CD4-positive, alpha-beta T cell treated with Interleukin-10 for 1 hour (primary cell): Measurements from ENCODE around the gene ISLR.

Source experiments
- DNase-seq: peaks from one replicate; pipeline ENCODE4 v3.0.0-alpha.2; 2020

ISLR gene, protein sequence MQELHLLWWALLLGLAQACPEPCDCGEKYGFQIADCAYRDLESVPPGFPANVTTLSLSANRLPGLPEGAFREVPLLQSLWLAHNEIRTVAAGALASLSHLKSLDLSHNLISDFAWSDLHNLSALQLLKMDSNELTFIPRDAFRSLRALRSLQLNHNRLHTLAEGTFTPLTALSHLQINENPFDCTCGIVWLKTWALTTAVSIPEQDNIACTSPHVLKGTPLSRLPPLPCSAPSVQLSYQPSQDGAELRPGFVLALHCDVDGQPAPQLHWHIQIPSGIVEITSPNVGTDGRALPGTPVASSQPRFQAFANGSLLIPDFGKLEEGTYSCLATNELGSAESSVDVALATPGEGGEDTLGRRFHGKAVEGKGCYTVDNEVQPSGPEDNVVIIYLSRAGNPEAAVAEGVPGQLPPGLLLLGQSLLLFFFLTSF

DNA sequence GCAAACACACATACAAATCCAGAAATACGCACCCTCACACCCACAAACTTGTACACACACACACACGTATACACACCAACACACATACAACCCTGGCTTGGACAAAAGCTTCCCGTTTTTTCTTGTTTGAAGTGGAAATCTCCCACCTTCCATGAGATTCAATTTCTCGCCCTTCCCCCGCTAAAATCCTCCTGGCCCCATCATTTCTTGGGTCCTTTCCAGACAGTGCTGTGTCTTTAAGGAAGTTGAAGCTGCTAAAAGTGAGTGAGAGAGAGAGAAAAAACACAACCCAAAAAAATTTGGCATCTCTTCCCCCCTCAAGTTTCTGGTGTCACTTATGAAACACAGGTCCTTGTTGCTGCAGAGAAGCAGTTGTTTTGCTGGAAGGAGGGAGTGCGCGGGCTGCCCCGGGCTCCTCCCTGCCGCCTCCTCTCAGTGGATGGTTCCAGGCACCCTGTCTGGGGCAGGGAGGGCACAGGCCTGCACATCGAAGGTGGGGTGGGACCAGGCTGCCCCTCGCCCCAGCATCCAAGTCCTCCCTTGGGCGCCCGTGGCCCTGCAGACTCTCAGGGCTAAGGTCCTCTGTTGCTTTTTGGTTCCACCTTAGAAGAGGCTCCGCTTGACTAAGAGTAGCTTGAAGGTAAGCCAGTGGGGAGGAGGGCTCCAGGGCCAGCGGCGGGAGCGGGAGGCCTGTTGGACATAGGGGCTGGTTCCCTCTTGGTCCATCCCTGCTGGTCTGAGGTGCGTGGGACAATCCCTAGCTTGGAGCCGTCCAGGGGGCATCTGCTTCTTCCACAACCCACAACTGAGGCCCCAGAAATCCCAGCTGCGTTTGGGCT is at the start of gene ISLR:
TSS of gene ISLR (plus strand) at position 331 of the 839 bp plus-strand sequence. CDS start 1,149 bp downstream, outside the sequence.
- no peak for DNase-seq

DNA sequence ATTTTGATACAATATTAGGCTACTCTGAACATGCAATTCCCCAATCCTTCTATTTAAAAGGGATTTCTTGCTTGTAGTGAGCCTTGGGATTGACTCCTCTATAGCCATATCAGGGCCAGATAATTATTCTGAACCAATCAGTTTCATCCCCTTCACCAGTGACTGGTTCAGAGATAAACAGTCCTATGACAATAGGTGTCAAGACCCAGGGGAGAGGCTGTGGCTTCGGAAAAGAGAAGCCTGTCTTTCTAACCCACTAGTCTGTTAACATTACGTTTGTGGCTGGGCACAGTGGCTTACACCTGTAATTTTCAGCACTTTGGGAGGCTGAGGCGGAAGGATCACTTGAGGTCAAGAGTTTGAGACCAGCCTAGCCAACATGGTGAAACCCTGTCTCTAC is 49.3 kb upstream of the ISLR start:
- no peak for DNase-seq

DNA sequence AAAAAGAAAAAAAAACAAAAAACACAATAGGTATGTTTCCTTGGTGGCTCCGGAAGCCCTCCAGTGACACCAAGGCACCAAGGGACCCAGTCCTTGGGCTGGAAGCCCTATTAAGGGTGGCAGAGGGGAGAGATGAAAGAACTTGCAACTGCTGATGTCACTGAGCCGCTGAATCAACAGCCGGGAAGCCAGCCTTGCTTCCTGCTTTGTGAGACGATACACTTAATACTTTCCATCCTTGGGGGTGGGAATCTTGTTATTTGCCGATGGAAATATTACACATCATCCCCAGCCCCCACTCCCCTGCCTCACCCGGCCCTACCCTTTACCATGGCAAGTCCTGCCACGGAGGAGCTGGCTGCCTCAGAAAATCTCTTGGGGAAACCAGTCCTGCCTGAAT is 48.8 kb upstream of the ISLR start:
- DNase-seq: no peak

DNA sequence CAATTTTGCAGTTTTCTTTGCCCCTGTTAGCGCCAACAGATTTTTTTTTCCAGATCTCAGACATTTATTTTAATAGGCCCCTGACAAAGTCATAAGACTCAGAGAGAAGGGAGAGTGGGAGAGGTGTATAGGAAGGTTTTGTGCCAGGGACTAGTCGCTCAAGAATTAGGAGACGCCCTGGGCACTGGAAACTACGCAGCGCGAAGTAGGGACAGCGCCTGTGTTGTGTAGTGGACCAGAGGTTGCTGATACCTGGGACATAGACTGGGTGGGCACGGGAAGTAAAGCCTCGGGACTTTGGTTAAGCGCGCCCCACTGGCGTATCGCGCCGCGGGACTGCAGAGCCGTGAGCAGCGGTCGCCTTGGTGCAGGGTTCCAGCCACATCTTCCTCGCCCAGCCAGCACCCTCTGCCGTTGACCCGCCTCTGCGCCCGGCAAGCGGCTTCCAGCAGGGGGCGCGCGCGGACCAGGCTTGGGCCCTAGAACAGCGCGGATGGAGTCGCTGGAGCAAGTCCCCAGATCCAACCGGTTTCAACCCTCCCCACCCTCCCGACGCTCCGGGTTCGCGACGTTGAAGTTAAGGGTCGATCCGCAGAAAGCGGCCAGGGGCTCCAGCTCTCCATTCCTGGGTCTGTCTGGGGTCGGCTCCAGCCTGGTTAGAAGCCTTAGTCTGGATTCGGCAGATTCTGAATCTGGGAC is 46.1 kb upstream of the ISLR start:
- DNase-seq: peak; percentile 76

DNA sequence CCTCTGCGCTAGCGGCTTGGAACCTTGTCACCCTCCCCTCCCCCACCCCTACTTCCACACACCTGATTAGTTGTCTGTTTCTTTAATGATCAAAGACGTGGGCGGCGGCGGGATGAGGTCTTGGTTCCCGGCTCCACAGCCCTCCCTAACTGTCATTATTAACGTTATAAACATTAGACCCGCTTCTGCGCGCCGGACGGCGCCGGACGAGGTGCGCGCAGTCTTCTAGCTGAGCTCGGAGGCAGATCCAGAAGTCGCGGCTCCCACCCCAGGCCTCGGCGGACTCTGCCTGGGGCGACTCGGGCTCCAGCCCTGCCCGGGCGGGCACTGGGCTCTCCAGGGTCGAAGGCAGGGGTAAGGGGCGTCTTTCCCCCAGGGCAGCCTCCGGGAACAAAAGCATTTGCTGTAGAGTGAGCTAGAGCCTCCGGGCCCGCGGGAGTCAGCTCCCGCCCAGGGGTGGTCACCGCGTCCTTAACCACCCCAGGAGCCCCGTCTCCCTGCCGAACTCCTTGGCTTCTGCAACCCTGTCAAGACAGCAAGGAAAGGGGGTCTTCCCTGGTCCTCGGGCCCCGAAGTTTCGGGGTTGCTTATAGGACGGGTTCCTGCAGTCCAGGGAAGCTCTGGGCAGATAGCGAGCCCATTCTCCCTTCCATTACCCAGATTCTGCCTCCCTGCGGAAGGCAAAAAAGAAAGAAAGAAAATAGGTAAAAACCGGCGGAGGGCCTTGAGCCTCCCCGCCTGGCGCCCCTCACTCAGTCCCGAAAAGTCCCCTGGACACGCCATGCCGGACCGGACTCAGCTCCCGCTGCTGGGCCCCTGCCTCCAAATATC is 45.3 kb upstream of the ISLR start:
- no peak for DNase-seq

DNA sequence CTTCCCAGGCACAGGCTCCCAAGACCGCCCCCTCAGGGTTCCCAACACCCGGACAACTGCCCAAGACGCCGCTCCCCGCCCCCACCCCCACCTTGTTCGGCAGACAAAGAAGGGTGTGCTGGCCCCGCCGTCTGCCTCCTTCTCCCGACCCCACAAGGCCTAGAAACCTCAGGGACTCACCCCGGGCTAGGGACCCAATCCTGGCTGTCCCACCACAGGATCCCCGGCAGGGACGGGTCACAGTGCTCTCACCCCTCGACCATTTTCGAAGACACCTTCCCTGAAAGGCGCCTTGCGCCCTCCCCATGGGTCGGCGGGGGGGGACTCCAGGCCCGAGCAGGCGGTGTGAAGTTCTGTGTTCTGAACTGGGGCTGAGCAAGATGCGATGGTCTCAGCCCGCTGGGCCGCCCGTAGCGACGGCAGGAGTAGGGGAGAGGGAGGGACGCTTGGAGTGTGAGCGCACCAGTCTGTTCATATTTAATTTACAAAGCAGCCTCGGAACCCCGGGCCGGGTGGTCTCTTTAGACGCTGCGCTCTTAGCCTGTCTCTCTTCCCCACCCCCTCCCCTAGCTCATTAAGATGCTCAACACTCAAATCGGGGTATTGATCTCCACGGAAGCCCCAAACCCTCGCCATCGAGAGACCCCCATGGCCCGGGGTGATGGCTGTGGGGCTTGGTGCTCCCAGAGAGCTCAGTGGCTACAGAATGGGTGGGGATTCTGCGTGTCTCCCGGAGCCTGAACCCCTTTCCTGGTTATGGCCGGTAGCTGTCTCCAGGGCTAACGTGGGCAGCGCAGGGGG is 44.5 kb upstream of the ISLR start:
- DNase-seq: no peak

DNA sequence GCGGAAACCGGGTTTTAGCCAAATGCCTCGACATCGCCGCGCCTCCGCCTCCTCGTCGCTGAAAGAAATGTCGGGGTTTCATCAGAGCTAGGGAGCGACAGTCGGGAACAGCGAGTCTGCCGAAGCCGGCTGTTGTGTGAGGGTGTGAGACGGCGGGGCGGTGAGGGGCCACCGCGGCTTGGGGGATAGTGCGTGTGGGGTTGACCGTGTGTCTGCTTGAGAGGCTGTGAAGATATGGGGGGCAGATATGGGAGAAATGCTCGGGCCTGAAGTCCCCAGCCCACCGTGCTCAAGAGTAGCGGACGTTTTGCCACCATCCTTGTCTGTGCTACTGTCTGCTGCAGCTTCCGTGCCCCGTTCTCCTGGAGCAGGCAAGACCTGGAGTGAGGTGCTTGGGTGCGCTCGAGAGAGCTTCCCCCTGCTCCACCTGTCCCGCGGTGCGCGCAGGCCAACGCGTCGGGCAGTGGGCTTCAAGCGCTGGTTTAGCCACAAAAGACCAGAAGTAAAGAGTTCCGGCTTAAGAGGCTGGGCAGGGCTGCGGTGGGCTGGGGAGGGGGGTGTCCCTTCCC is 43.8 kb upstream of the ISLR start:
- DNase-seq: no peak

DNA sequence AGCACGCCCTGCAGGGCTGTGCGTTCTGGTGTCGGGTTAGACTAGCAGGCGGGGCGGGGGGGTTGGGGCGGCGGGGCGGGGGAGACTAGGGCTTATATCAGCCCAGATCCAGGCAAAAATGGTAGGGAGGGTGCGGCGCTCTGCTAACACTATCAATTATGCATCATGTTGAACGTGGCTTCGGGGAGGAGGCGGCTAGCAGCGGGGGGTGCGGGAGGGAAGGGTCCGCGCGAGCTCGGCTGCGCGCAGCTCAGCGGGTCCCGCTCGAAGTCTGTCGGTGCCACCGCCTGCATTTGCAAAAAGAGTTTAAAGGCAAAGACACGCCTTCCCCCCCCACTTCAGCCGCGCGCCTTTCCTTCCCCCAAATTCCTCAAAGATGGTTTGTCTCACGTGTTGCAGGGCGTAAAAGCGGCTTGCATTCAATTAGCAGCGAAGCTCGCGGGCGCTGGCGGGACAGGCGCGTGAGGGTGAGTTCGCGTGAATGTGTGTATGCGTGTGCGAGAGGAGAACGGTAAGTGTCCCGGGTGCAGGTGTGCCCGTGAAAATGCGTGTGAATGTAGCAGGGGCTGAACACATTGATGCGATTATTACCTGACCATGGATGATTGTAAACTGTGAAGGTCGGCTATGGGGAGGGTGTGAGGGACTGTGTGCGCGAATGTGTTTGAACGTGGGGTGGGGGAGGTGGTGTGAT is 43.2 kb upstream of the ISLR start, which contains the start of gene ISLR2:
TSS of gene ISLR2 (plus strand) at position 432 of the 694 bp plus-strand sequence. CDS start 2,169 bp downstream, outside the sequence.
- no peak for DNase-seq

DNA sequence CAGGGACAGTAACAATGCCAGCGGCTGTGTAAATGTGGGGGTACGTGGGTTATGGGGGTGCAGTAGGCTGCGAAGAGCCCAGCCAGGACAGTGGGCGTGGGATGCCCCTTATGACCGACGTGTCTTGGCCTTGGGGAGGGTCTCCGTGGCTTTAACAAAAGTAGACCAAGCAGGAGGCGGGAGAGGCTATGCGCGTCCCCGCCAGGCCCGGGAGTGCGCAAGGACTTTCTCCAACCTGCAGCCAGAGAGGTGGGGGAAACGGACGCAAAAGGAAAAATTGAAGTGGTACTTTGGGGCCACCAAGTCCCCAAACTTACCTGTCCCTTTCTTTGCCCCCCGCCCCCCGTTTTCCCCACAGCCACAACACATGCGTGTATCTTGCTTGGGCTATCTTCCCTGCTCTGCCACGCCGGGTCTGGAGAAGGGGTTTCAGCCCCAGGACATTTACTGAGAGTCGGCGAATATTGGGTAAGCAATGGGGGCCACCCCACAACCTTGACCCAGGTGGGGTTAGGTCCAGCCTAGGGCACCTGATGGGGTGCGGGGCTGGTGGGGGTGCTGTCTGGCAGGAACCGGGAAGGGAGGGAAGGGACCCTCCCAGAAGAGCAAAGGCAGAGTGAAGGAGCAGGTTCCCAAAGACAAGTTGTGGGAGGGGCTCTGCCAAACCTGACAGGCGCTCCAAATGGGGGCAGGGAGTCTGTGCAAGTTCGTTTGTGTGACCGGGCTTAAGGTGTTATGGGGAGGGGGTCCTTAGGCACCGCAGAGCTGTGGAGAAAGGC is 42.5 kb upstream of the ISLR start:
- no peak for DNase-seq

DNA sequence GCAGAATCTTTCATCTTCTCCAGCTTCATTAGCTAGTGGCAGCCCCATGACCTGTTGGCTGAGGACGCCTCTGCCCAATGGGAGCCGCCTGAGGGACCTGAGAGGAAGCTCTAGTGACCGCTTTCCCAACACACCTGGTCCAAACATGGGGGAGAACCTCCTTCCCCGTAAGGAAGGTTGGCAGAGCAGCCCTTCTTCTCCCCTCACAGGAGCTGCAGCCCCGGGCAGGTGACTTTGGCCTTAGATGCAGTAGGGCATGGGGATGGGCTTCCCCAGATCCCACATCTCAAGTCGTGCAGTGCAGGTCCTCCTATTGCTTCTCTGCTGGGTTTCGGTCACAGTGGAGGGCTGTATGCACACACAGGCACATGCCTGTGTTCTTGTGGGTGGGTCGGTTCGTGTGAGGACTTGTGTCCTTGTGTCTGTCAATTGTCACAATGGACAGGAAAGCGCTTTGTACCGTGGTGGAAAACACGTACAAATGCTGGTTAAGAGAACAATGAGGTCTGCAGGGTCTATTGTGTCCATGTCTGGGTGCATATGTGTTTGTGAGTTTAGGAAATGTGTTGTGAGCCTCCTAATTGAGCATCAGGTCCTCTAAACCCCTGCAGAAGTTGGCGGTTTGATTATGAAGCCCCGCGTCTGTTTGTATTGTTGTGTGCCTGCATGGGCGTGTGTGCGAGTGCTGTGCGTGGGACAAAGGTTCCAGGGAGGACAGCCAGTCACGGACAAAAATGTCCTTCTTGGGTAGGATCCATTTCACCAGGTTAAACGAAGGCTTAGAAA is 41.7 kb upstream of the ISLR start:
- no peak for DNase-seq

DNA sequence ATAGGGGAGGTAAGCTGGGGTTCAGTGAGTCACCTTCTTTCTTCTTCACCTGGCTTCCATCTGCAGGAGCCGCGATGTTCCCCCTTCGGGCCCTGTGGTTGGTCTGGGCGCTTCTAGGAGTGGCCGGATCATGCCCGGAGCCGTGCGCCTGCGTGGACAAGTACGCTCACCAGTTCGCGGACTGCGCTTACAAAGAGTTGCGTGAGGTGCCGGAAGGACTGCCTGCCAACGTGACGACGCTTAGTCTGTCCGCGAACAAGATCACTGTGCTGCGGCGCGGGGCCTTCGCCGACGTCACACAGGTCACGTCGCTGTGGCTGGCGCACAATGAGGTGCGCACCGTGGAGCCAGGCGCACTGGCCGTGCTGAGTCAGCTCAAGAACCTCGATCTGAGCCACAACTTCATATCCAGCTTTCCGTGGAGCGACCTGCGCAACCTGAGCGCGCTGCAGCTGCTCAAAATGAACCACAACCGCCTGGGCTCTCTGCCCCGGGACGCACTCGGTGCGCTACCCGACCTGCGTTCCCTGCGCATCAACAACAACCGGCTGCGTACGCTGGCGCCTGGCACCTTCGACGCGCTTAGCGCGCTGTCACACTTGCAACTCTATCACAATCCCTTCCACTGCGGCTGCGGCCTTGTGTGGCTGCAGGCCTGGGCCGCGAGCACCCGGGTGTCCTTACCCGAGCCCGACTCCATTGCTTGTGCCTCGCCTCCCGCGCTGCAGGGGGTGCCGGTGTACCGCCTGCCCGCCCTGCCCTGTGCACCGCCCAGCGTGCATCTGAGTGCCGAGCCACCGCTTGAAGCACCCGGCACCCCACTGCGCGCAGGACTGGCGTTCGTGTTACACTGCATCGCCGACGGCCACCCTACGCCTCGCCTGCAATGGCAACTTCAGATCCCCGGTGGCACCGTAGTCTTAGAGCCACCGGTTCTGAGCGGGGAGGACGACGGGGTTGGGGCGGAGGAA is 40.5 kb upstream of the ISLR start:
- no peak for DNase-seq

DNA sequence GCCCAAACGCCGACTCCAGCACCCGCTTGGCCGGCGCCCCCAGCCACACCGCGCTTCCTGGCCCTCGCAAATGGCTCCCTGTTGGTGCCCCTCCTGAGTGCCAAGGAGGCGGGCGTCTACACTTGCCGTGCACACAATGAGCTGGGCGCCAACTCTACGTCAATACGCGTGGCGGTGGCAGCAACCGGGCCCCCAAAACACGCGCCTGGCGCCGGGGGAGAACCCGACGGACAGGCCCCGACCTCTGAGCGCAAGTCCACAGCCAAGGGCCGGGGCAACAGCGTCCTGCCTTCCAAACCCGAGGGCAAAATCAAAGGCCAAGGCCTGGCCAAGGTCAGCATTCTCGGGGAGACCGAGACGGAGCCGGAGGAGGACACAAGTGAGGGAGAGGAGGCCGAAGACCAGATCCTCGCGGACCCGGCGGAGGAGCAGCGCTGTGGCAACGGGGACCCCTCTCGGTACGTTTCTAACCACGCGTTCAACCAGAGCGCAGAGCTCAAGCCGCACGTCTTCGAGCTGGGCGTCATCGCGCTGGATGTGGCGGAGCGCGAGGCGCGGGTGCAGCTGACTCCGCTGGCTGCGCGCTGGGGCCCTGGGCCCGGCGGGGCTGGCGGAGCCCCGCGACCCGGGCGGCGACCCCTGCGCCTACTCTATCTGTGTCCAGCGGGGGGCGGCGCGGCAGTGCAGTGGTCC is 39.7 kb upstream of the ISLR start:
- no peak for DNase-seq

DNA sequence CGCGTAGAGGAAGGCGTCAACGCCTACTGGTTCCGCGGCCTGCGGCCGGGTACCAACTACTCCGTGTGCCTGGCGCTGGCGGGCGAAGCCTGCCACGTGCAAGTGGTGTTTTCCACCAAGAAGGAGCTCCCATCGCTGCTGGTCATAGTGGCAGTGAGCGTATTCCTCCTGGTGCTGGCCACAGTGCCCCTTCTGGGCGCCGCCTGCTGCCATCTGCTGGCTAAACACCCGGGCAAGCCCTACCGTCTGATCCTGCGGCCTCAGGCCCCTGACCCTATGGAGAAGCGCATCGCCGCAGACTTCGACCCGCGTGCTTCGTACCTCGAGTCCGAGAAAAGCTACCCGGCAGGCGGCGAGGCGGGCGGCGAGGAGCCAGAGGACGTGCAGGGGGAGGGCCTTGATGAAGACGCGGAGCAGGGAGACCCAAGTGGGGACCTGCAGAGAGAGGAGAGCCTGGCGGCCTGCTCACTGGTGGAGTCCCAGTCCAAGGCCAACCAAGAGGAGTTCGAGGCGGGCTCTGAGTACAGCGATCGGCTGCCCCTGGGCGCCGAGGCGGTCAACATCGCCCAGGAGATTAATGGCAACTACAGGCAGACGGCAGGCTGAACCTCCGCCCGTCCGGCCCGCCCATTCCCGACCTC is 39.0 kb upstream of the ISLR start:
- DNase-seq: no peak

DNA sequence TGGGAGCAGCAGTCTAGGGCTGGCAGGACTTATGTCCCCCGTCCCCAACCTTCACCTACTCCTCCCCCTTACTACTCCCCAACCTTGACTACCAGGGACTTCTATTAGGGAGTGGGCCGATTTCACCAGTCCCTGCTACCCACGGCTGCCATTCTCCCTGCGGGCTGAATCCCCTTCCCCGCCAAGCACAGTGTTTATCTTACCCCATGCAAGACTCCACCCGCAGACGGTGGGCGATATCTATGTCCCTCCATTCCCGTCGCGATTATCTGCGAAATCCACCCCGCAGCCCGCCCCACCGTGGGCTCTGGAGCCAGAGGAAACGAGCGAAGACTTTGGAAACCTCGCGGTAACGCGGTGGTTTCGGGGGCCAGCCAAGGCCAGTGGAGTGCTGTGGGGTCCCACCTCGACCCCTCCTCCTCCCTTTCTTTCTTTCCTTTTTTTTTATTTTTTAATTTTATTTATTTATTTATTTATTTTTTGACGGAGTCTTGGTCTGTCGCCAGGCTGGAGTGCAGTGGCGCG is 38.4 kb upstream of the ISLR start:
- no peak for DNase-seq

DNA sequence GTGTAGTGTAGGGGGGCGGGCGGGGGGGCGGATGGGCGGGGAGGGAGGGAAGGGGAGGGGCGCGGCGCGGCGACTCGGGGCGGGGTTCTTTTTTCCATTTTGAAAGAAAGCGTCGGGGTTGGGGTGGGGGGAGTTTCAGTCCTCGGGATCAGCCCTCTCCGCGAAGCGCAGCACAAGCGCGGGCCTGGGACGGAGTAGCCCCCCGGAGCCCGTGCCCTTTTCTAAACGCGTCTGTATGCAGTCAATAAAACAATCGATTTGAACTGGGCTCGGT is 37.0 kb upstream of the ISLR start:
- no peak for DNase-seq

DNA sequence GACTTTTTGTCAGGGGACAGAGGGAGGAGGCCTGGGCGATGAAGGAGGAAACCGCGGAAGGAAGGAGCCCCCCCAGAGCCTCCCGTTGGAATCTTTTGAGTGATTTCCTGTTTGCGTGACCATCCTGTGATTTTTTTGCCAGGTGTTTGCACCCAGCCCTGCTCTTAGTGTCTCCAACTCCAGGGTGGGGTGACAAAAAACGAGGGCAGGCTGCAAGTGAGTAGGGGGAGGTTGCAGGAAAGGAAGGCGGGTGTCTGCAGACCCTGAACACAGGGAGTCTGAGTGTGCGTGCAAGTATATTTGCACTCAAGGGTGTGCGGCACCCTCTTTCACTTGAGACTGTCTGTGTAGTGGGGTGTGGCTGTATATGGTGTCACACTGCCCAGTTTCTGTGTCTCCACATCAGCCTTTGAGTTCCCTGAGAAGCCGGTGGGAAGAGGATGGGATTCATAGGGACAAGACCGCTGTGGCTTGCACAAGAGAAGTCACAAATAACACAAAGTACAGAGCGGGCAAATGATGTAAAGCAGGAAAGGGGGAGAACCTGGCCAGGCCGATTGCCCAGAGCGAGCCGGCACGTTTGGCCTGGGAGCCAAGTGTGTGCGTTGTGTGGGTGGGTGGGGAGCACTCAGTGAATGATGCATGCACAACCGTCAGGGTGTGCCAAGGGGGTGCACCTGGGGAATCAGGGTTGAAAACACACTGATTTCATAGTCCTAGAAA is 36.5 kb upstream of the ISLR start:
- no peak for DNase-seq
